Testis (tissue), 2 donors: ENCODE measurements around the gene MIER1.

Source experiments
- POLR2A ChIP-seq: fragments of 450-650 bp; IDR thresholded peaks from one replicate; pipeline ENCODE4 v1.6.1; 2017; ENCODE audit warnings: antibody characterized with exemption, mild to moderate bottlenecking, moderate library complexity
- TF ChIP-seq, protein P1 (sequence below), 3 experiments: fragments of 450-650 bp in 2 of 3; fragments of 200-600 bp in 1 of 3; sonication (generic) in 1 of 3; IDR thresholded peaks; one replicate each; pipeline ENCODE4 v1.5.1; 2016 to 2019; ENCODE audit warnings: antibody characterized with exemption in 3 of 3, mild to moderate bottlenecking in 2 of 3, moderate library complexity in 1 of 3

DNA sequence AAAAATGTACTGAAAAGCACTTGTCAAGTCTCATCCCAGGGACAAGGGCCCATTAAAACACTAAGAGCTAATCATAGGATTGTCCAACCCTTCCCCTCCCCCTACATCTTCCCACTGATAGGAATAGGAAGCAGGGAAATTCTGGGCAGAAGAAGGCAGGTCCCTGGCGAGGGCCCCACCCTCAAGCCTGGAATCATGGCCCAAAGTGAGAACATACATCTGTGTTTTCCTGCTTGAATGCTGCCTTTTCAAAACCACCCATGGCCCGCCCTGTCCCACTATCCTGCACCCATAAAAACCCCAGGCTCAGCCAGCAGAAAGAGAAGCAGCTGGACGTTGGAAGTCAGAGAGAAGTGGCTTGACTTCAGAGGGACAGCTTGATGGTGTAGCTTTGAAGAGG is 5.0 kb upstream of the MIER1 start:
- TF ChIP-seq, protein P1, sequence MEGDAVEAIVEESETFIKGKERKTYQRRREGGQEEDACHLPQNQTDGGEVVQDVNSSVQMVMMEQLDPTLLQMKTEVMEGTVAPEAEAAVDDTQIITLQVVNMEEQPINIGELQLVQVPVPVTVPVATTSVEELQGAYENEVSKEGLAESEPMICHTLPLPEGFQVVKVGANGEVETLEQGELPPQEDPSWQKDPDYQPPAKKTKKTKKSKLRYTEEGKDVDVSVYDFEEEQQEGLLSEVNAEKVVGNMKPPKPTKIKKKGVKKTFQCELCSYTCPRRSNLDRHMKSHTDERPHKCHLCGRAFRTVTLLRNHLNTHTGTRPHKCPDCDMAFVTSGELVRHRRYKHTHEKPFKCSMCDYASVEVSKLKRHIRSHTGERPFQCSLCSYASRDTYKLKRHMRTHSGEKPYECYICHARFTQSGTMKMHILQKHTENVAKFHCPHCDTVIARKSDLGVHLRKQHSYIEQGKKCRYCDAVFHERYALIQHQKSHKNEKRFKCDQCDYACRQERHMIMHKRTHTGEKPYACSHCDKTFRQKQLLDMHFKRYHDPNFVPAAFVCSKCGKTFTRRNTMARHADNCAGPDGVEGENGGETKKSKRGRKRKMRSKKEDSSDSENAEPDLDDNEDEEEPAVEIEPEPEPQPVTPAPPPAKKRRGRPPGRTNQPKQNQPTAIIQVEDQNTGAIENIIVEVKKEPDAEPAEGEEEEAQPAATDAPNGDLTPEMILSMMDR (IDR thresholded peaks at IDR 0.05), result no peak
- TF ChIP-seq POLR2A, result no peak
